GM19438 (cell line): ENCODE data around the gene SLC19A2.
"Not testable (repeated sequence)": the region's sequence is repeated elsewhere in the genome, so short reads cannot be mapped to it uniquely, and the experiment has no call there.

Source experiments
- ATAC-seq: cut with Tn5 transposase; IDR thresholded peaks from one replicate; pipeline ENCODE4 v1.9.1; 2021; ENCODE audit warnings: low read depth; ENCODE audit not compliant: unreplicated experiment

Gene SLC19A2

DNA sequence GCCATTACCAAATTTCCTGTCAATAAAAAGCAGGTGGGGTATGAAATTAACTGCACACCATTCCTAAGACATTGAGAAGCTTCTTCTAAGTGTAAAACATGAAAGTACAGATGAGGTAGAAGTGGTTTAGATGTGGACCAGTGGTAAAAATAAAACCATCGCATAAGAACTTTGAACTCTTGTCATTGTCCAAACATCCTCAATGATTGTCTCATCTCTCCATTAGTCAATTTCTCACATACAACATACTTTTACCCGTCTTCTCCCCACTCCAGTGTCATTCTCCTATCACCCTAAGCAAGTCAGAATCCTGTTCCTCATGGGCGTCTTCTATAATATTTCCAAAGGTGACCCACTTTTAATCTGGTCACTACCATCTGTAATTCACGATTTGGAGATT is 24.3 kb upstream of the SLC19A2 start:
- ATAC-seq: no peak

DNA sequence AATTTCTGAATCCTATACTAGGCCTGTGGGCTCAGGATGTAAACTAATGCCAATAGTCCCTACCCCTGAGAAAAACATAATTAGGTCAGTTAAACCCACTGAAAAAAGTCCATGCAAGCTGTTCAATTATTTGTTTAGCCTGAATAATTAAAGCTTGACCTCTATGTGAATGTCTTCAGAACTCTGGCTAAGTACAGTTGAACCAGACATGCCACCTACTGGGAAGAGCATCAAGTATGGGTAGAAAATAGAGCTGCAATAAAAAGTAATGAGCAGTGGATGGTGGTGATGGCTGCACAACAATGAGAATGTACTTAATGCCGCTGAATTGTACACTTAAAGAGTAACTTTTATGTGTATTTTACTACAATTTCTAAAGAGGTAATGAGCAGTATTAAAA is 23.6 kb upstream of the SLC19A2 start:
- ATAC-seq: no peak

DNA sequence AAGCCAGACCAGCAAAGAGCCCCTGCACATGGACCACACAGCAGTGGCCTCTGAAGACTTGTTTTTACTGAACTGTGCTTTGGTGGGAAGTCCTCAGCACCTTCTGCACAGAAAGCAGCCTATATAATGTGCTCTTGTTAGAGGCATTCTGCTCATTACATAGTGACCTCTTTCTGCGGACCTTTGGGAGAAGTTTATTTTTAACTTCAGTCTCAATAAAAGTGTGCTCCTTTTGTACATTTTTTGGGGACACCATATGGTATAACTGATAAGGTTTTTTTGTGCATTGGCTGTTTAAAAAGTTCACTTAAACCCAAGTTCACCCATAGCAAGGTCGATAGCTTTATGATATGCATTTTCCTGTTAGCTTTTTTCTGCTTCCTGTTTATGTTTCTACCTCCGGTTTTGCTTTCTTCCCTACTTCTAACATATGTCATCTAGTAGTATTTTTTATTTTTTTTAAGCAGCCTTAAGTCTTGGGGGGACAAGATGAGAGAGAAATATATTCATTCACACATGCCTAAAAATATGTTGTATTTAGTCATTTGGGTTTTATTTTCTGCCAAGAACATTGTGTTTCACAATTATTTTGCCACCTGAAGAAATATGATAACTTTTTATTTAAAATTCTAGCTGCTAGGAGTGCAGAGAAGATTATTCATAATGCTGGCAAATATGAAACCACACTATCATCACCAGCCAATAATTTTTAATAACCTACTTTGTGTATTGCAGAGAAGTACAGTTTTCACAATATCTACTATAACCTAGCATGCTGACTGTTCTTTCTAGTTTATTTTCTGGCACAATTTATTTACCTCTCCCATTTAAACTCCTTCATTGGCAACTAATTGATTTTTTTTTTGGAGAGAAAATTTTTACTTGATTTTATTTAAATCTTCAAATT is 22.9 kb upstream of the SLC19A2 start:
- no peak for ATAC-seq

DNA sequence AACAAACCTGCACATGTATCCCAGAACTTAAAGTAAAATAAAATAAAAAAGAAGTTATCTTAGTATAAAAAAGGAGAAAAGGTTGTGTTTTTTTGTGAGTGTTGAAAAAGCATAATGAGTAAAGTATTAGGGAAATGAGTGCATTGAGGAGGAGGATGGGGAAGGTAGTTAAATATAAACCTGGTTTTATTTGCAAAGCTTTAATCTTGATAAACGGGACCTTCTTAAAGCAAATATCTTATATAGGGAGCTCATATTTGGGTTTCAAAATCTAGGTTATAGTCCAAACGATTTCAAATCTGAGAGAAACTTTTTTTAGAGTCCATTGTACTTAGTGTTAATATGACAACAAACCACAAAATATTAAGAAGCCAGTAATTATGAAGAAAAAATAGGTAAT is 21.7 kb upstream of the SLC19A2 start:
- no peak for ATAC-seq

DNA sequence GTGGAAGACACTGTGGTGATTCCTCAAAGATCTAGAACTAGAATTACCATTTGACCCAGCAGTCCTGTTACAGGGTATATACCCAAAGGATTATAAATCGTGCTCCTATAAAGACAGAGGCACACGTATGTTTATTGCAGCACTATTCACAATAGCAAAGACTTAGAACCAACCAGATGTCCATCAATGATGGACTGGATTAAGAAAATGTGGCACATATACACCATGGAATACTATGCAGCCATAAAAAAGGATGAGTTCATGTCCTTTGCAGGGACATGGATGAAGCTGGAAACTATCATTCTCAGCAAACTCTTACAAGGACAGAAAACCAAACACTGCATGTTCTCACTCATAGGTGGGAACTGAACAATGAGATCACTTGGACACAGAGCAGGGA is 17.9 kb upstream of the SLC19A2 start:
- not testable (repeated sequence) for ATAC-seq

DNA sequence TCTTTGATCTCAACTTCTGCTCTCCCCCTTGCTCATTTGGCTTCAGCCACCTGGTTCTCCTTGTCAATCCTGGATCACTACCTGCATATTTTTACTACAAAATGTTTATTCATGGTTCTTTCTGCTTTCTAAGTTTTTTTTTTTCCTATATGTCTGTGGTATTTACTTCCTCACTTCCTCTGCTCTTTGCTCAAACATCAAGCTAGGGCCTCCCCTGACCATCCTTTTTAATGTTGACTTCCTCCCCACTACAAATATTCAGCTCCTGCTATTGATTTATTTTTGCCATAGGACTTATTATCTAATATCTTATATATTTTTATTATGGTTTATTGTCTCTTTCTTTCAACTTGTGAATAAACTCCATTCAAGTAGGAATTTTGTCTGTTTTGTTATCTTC is 14.1 kb upstream of the SLC19A2 start:
- ATAC-seq: no peak

DNA sequence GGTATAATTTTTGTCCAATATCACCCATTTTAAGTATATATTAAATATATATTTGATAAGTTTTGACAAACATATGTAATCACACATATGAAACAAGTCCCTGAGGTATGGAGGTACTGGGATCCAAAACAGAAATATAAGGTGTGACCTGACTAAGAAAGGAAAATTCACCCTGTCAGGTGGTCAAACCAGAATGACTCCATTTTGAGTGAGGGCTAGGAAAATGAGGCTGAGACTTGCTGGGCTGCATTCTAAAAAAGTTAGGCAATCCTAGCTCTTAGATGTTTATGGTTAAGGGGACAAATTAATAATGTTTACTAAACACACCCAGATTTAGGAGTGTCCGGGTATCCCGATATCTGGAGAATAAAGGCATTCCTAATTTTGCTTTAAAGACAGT is 11.6 kb upstream of the SLC19A2 start:
- ATAC-seq: no peak

DNA sequence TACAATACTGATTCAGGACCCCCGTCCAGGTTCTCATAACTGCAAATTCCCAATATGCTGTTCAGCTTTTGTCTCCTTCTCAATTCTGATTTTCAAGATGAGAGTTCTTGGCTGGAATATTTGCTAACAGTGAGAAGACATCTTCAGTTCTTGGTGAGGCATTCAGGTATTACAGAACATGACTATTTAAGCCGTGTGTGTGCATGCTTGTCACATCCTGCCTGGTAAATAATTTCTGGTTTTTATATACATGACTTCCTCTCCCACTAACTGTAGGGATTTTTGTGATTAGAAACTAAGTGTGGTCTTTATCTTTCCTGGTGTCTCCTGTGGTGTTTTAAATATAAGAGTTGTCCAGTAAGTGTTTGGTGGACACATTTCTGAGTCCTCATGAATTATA is 10.2 kb upstream of the SLC19A2 start:
- peak; percentile 52 for ATAC-seq

DNA sequence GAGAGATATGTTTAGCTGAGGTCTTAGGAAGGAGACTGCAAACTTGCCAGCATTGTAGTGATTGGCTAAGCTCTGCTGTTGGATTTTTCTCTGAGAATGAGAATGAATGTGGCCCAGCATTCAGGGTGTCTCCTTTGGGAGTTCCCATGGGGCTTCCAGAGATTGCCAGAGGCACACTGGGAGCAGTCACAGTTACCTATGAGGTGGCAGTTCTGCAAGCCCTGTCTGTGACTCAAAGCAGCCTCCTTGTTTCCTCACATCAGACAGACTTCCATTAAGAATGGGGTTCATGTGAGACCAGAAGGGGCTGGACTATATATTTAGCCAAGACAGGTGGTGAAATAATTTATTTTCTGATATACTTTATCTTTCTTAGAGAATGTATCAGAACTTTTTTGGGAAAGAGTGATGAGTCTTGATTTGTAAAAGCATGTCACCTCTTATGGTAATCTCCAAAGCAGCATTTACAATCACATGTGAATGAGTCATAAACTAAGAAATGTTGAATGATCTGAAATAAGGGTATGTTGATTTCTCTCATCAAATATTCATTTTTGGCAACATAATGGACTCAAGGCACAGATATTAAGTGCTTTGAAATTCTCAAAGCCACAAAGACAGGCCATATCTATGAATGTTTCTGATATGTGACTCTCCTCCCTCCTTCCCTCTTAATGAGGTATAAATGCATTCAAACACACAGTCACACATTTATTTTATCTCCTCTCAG is 9.5 kb upstream of the SLC19A2 start:
- no peak for ATAC-seq

DNA sequence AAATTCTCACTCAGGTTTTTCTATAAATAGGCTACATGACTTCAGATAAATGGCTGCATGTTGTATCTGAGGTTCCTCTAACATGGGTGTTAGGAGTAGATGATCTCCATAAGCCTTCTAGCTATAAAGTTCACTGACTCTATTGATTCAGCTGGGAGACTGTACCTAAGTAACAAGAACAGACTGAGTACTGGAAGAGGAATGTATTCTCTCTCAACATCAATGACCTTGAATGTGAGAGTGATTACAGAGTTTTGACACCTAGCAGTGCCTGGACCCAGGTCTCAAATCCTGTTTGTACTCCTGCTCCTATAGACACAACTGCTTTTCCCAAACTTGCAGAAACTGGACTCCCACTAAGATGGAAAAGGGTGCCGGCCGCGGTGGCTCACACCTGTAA is 8.6 kb upstream of the SLC19A2 start:
- no peak for ATAC-seq

DNA sequence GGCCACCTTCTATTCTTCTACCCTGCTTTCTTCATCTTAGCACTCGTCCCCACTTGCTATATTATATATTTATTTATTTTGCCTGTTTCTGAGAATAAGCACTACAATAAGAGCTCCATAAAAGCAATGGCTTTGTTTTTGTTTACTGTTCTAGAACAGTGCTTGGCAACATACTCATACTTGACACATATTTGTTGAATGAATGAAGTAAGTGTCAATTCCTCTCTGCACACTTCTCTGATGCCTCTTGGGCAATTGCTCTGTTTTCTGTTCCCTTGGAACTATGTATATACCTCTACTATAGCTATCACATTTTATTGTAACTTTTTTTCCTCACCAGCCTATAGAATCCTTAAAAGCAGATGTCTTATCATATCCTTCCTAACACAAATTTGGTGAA is 7.5 kb upstream of the SLC19A2 start:
- no peak for ATAC-seq

DNA sequence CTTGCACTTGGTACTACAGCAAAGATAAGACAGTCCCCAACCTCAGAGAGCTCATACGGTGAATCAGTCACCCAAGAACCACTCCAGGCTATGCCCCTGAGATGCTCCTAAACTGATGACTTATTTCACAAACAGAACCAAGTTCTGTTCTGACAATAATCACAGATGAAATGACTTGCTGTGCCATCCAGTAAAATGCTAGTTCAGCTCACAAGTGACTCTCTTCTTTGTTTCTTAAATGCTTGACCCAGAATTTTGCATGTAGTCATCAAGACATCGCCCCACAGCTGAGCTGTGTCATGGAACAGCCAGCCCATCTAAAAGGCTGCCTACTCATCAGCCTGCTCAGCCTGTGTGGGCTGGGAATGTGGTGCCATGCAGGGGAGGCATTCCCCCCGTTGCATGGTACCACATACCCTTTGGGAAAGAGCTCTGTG is 6.1 kb upstream of the SLC19A2 start:
- ATAC-seq: no peak

DNA sequence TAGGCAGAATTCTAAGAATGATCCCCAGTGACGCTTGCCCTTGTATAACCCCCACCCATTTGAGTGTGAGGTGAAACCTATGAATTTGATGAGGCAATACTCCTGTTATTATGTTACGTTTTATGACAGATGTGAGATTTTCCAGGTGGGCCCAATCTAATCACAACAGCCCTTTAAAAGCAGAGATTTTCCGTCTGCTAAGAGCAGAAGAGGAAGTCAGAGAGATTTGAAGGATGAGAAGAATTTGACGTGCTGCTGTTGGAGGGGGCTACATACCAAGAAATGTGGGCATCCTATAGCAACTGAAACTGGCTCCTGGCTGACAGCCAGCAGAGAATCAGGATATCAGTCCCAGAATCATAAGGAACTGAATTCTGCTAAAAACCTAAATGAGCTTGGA is 2.4 kb upstream of the SLC19A2 start:
- no peak for ATAC-seq

DNA sequence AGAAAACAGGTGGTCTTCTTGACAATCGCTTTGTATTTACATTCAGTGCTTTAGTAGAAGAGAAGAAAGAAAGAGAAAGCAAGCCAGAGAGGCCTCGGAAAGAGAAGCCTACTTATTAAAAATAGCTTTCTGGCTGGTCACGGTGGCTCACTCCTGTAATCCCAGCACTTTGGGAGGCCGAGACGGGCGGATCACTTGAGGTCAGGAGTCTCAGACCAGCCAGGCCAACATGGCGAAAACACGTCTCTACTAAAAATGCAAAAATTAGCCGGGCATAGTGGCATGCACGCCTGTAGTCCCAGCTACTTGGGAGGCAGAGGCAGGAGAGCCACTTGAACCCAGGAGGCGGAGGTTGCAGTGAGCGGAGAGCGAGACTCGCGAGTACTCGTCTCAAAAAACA is 1.8 kb upstream of the SLC19A2 start:
- no peak for ATAC-seq

DNA sequence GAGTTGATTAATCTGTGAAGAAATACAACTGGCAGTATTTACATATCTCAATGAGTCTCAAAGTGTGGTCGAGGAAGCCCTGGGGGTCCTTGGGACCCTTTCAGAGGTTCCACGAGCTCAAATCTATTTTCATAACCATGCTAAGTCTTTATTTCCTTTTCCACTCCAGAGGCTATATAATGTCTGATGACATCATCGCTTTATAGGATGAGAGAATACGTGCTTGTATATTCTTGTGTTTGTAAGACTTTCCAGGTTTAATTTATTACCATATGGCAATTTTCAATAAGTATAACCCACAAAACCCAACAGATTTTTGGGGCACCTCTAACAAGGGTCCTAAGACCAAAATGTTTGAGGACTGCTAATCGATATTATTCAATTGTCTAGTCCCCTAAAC is 1.4 kb upstream of the SLC19A2 start:
- ATAC-seq: no peak

DNA sequence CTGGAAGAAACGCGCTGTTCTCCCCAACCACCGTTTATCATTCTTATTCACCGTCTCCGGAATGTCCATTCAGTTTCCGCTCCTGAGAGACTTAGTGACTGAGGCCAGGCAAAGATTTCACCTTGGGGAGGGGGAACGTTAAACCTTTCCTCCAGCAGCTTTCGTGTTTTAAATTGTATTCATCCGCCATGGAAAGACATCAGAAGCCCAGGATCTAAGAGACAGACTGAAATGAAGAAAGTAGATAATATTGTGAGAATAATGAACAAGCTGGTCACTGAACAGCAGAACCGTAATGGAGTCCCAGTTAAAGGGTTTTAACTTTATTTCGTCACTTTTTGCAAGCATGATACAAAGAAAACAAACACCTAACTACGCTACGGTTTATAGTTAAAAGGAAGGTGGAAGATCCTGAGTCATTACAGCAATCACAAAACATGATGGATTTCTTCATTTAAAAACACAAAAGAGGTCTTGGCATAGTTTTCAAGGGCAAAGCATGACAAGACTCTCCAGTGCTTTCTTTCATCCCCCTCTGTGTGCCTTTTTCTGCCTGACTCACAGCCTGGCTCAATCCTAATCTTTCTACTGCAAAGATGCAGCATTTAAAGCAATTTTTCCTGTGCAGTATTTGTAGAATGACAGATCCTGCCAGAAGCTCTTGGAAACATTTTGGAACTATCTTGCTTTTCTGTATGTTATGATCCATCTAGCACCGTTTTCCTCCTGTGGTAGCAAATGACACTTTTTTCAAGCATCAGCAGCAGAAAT is 722 bp upstream of the SLC19A2 start:
- ATAC-seq: no peak

DNA sequence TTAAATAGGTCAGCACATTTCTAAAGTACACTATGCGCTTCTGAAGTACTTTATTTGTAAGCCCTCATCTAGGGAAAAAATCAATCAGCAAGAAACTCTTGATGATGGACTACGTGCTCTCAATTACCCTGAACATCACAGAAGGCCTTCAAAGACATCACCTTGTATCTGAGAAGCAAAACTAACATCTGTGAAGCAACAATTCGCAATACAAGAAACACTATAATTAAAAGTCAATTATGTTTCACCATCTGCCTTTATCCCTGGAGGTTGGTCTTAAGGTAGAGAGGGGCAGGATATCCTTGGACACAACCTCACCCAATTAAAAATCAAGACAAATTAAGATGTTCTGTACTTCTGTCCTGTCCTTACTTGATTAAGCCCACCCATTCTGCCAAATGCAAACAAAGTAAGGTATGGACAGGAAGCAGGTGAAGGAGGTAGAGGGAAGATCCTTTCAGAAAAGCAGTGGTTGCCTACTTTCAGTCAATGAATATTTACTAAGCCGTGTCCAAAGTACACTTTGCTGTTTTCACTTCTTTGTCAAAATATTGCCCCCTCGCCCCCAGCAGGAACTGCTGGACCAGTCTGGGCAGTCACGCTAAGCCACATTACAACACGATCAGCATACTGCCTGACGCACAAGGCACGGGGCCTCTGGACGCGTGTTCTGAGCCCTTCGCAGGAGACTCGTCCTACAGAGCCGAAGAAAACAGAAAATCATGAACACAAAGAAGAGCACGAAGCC is 887 bp downstream of the SLC19A2 start:
- peak; percentile 20 for ATAC-seq

DNA sequence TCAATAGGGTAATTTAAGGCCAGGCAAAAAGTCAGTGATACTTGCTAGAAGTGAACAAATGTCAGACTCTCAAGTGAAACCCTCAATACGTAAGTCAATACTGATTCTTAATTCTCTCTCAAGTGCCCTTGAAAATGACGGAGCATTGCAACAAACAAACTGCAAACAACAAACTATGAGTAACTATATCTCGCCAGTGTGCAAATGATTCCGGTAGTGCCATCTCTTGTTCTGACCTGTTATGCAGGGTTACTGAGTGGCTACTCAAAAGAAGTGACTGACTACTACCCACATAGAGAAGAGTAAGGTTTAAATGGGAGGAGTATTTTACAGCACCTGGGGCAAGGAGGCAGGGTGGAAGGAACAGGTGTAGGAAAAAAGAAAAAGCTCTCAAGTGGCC is 1.6 kb downstream of the SLC19A2 start:
- ATAC-seq: no peak

DNA sequence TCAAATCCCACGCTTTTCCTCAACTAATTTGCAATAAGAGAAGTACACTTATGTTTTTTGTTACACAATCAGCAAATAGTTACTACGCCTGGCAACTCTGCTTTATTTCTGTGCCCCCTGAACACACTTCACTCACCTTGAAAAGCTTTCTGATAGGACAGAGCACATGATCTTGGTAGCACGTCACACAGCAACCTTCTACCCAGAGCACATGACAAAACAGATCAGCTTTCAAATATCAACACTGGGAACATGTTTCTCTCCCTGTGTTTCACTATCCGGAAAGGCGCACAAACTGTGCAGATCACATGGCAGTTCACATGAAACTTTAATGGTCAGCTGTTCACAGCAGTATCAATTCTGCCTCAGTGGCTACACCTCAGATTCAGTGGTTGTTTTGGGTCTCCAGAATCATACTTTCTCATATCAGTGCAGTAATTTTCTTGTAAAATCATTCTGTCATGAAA is 2.2 kb downstream of the SLC19A2 start:
- ATAC-seq: no peak

DNA sequence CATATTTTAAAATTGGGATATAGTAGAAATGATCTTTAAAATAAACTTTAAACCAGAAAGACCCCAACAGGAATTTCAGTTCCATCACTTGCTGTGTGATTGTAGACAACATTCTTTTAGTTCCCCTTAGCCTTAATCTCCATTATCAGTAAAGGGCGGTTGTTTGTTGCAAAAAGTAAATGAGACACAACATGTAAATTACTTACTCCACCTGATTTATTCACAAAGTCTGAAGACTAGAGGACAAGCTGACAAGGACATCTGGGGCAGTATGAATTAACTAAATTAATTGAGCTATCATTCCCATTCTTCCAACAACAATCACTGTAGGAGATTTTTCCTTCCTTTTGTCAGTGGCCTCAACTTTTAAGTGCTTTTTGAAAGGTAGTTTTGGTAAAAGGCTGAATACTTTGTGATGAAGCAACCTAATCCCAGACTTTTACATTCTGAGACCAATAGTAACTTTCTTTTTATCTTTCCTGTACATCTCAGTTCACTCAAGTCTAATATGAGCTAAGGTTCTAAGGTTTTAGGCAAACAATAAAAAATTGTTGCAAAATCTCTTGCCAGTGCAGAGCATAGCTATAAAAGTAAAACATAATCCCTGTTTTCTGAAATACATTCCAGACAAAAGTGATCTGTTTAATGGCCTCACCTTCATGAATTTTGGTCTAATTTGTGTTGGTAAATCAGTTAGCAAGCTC is 6.2 kb downstream of the SLC19A2 start:
- ATAC-seq: no peak
